Measurements from ENCODE around the gene CD58.

CD58 gene

GRCh38 chr1:116579259-116579875 is 8.5 kb upstream of the CD58 start (continued):
- TF ChIP-seq ZNF629 (tag by site-specific recombination; IDR thresholded peaks at IDR 0.05) (no peak), ZNF777 (tag by site-specific recombination; IDR thresholded peaks at IDR 0.05; ENCODE audit: borderline replicate concordance) (no peak), ZNF530 (tag by site-specific recombination; IDR thresholded peaks at IDR 0.05; ENCODE audit: low read depth) (no peak), ZNF10 (tag by site-specific recombination; IDR thresholded peaks at IDR 0.05) (no peak), REPIN1 (tag by site-specific recombination; IDR thresholded peaks at IDR 0.05; ENCODE audit: low read depth) (no peak), ZFP69B (tag by site-specific recombination; IDR thresholded peaks at IDR 0.05) (no peak), ZNF560 (tag by site-specific recombination; IDR thresholded peaks at IDR 0.05; ENCODE audit: borderline replicate concordance) (no peak), ZNF521 (tag by site-specific recombination; IDR thresholded peaks at IDR 0.05) (no peak)

- CTCF ChIA-PET, result interaction anchor here (1.6 kb wide), 1 partner anchor 10 kb away, joined by 6 read pairs; no protein-coding TSS in a partner anchor
These were observed 7.8 kb upstream of the CD58 start for GRCh38 chr1:116578581-116578980.

More at GRCh38 chr1:116578581-116578980, 7.8 kb upstream of the CD58 start:
- no peak for TF ChIP-seq SP2 (tag by site-specific recombination; IDR thresholded peaks at IDR 0.05)
- TF ChIP-seq ZNF837 (tag by site-specific recombination; IDR thresholded peaks at IDR 0.05), result no peak
- TF ChIP-seq OVOL3 (tag by site-specific recombination; IDR thresholded peaks at IDR 0.05), result no peak
- TF ChIP-seq ZNF148 (tag by site-specific recombination; IDR thresholded peaks at IDR 0.05; ENCODE audit: borderline replicate concordance), result no peak
- no peak for TF ChIP-seq ZNF138 (tag by site-specific recombination; IDR thresholded peaks at IDR 0.05; ENCODE audit: borderline replicate concordance)
- TF ChIP-seq ZNF26 (tag by site-specific recombination; IDR thresholded peaks at IDR 0.05), result no peak
- no peak for TF ChIP-seq ZNF670 (tag by site-specific recombination; IDR thresholded peaks at IDR 0.05; ENCODE audit: low read depth)
- TF ChIP-seq PRDM1 (tag by site-specific recombination; IDR thresholded peaks at IDR 0.05), result no peak
- no peak for TF ChIP-seq ZBTB26 (tag by site-specific recombination; optimal IDR thresholded peaks at IDR 0.05)
- no peak for TF ChIP-seq REST (tag by site-specific recombination; IDR thresholded peaks at IDR 0.05)
- TF ChIP-seq ZSCAN4 (tag by site-specific recombination; IDR thresholded peaks at IDR 0.05), result no peak
- TF ChIP-seq ZSCAN30 (tag by site-specific recombination; IDR thresholded peaks at IDR 0.05), result no peak
- TF ChIP-seq ZNF169 (tag by site-specific recombination; IDR thresholded peaks at IDR 0.05), result no peak
- TF ChIP-seq KLF10 (tag by site-specific recombination; IDR thresholded peaks at IDR 0.05), result no peak
- TF ChIP-seq ZNF785 (tag by site-specific recombination; IDR thresholded peaks at IDR 0.05), result no peak
- no peak overlapping the region for H3K4me3 ChIP-seq (ENCODE audit: low read depth, low read length)
- H3K9me3 ChIP-seq (ENCODE audit: control insufficient read depth, insufficient read depth, low read depth, low read length), result no peaks in the 10 kb centered on the region
- POLR2A ChIA-PET, result no interaction called here
- no peak overlapping the region for H3K27ac ChIP-seq (ENCODE audit: extremely low read depth, low read depth, low read length)
- peaks cover 0 to 36% of the 10 kb centered on the region in 2 experiments; a peak in 1 of 3 replicates for H3K36me3 ChIP-seq (ENCODE audit: control insufficient read depth in 2 of 2, insufficient read depth in 1 of 2, low read length in 2 of 2)
- no peaks in the 10 kb centered on the region for H3K4me1 ChIP-seq (ENCODE audit: control insufficient read depth, insufficient read depth, low read length)

Measured in HEK293 (cell line).